Calu3 (cell line): ENCODE measurements around the gene GBP6. TPM values are rescaled to one million over a fixed set of nuclear protein-coding genes. Genes with fewer than 3 reads are reported as not detected.

Experiments
- BruUV-seq: library from RNA; stranded (reverse); fragments of 400-500 nt; replicated peaks from 2 replicates; lab custom pipeline; 2021; lab: Mats Ljungman, UMichigan
- CTCF ChIA-PET: fragments of 300-600 bp; sonication (Branson Sonifier 250); formaldehyde crosslinking; loops from one replicate; lab custom pipeline; 2022; ENCODE audit warnings: antibody characterized with exemption; lab: Charles Lee
- DNase-seq: peaks from one replicate; pipeline ENCODE4 v3.0.0; 2022
- H3K27ac Mint-ChIP-seq: one replicate; pipeline ENCODE4 v1.8.0; 2022; ENCODE audit warnings: mixed read lengths; ENCODE audit not compliant: unreplicated experiment
- H3K27me3 Mint-ChIP-seq: one replicate; pipeline ENCODE4 v1.8.0; 2022; ENCODE audit warnings: mixed read lengths; ENCODE audit not compliant: unreplicated experiment
- H3K36me3 Mint-ChIP-seq: one replicate; pipeline ENCODE4 v1.8.0; 2022; ENCODE audit warnings: mild to moderate bottlenecking, moderate library complexity, mixed read lengths; ENCODE audit not compliant: insufficient read depth, unreplicated experiment
- H3K4me1 Mint-ChIP-seq: one replicate; pipeline ENCODE4 v1.8.0; 2022; ENCODE audit warnings: mild to moderate bottlenecking, low read depth, mixed read lengths; ENCODE audit not compliant: unreplicated experiment
- H3K4me3 Mint-ChIP-seq: one replicate; pipeline ENCODE4 v1.8.0; 2022; ENCODE audit warnings: mild to moderate bottlenecking, low read depth, moderate library complexity, mixed read lengths; ENCODE audit not compliant: unreplicated experiment
- H3K9me3 Mint-ChIP-seq: one replicate; pipeline ENCODE4 v1.8.0; 2022; ENCODE audit warnings: low read depth, mixed read lengths; ENCODE audit not compliant: unreplicated experiment
- intact Hi-C: fragments of 100-400 bp; cut with micrococcal nuclease; formaldehyde crosslinking; loops from one replicate; pipeline ENCODE4 v1.10.0; 2022; ENCODE audit not compliant: unreplicated experiment
- total RNA-seq: library from RNA; stranded (reverse); gene quantifications from 2 replicates; pipeline ENCODE4 v1.2.3, GENCODE V29; 2022
- TF ChIP-seq, protein P1 (sequence below): fragments of 200-600 bp; IDR thresholded peaks from one replicate; pipeline ENCODE4 v1.8.0; 2022; ENCODE audit warnings: antibody characterized with exemption; ENCODE audit not compliant: unreplicated experiment

GBP6 gene
- total RNA-seq, 1 experiment from 2014 or later: 0.12 TPM

DNA sequence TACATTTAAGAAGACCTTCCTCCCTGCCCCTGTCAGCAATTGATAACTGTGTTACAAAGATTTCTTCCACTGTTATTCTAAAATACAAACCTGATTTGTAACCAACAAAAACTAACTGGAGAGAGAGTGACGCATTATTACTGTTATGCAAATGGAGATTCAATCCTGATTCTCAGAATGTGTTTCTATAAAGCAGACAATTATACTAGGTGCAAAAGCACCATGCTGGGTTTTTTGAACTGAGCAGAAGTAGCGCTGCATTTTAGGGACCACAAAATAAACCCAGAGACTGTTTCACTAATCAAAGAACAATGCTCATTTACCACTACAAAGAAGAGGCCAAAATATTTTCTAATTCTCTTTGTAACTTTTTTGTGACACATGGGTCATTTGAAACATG is 13.6 kb upstream of the GBP6 start:
- CTCF ChIA-PET: no interaction called here
- H3K27me3 Mint-ChIP-seq: no peaks in the 10 kb centered on the region
- H3K27ac Mint-ChIP-seq: no peak overlapping the region
- TF ChIP-seq, protein P1, sequence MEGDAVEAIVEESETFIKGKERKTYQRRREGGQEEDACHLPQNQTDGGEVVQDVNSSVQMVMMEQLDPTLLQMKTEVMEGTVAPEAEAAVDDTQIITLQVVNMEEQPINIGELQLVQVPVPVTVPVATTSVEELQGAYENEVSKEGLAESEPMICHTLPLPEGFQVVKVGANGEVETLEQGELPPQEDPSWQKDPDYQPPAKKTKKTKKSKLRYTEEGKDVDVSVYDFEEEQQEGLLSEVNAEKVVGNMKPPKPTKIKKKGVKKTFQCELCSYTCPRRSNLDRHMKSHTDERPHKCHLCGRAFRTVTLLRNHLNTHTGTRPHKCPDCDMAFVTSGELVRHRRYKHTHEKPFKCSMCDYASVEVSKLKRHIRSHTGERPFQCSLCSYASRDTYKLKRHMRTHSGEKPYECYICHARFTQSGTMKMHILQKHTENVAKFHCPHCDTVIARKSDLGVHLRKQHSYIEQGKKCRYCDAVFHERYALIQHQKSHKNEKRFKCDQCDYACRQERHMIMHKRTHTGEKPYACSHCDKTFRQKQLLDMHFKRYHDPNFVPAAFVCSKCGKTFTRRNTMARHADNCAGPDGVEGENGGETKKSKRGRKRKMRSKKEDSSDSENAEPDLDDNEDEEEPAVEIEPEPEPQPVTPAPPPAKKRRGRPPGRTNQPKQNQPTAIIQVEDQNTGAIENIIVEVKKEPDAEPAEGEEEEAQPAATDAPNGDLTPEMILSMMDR: no peak
- intact Hi-C loops: loop anchor here (10.0 kb wide), 1 partner anchor 155 kb away; the partner anchor contains the start of gene GBP4
- H3K4me1 Mint-ChIP-seq: no peaks in the 10 kb centered on the region
- no peaks in the 10 kb centered on the region for H3K9me3 Mint-ChIP-seq
- BruUV-seq: no TSS peak
- DNase-seq: no peak
- H3K36me3 Mint-ChIP-seq: no peaks in the 10 kb centered on the region
- no peak overlapping the region for H3K4me3 Mint-ChIP-seq

DNA sequence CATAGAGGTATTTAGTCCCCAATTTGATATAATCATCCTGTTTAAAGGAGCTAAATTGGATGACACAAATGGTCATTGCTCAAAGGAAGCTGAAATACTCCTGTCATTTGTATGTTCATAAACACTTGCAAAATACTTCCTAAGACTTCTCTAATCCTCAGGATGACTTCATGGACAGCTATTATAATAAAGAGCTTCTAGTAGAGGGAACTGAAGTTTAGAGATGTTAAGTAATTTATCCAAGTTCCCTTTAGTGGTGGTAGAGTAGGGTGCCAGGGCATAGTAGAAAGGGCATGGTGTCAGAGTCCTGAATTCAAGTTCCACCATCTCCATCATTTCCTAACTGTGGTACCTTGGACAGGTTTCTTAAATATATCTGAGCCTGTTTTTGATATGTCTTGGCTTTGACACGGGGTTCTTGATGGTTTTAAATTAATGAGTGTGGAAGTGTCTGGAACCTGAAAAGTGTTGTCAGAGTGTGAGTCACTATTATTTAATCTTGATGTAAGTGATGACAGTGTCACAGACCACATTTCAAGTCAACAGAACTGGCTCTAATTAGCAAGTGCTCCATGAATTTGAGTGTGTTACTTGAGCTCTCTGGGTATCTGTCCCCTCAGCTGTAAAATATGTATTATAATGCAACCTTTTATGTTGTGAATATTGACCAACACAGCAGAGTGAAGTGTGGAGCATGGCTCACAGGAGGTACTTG is 12.1 kb upstream of the GBP6 start:
- no peaks in the 10 kb centered on the region for H3K27me3 Mint-ChIP-seq
- TF ChIP-seq, protein P1: no peak
- no peaks in the 10 kb centered on the region for H3K36me3 Mint-ChIP-seq
- H3K4me1 Mint-ChIP-seq: no peaks in the 10 kb centered on the region
- DNase-seq: no peak
- BruUV-seq: no TSS peak
- no peak overlapping the region for H3K4me3 Mint-ChIP-seq
- CTCF ChIA-PET: no interaction called here
- no peaks in the 10 kb centered on the region for H3K9me3 Mint-ChIP-seq
- intact Hi-C loops: loop anchor here (10.0 kb wide), 1 partner anchor 157 kb away; the partner anchor contains the start of gene GBP4
- no peak overlapping the region for H3K27ac Mint-ChIP-seq

DNA sequence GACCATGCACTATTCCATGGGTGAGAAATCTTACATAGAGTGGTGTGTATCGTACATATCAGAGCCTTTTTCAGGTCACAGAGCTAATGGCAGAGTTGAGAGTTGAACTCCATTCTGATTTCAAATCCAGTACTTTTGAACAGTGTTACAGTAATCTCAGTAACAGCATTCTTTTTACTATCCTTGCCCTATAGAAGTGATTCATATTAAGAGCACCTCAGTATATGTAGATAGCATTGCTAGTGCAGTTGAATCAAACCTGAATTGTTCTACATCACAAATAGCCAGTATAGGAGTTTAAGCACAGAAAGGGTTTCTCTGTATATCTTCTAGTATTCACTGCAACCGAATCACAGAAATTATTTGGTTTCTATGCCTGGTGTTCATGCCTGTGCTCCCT is 11.4 kb upstream of the GBP6 start:
- Mint-ChIP-seq H3K4me1 (no peaks in the 10 kb centered on the region), H3K9me3 (no peaks in the 10 kb centered on the region), H3K27ac (no peak overlapping the region), H3K36me3 (no peaks in the 10 kb centered on the region), H3K27me3 (no peaks in the 10 kb centered on the region), H3K4me3 (no peak overlapping the region)
- no TSS peak for BruUV-seq
- no peak for DNase-seq
- intact Hi-C loops: loop anchor here (10.0 kb wide), 1 partner anchor 158 kb away; the partner anchor contains the start of gene GBP4
- CTCF ChIA-PET: no interaction called here
- TF ChIP-seq, protein P1: no peak

DNA sequence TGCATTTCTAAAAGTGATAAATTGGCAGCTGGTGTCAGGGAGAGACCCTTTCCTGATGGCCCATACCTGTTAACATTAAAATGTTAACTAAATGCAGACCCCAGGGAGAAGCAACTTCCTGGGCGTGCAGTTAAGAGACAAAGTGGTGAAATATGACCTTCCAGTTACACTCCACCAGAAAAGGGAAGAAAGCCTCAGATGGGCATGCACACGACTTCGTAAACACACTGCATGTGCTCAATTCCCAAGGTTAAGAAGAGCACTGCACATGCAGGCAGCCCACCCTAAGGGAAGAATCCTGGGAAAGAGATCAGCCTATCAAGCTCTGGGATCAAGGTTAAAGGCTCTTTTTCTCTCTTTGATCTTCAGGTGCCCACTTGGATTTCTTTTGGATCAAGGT is 9.7 kb upstream of the GBP6 start:
- H3K9me3 Mint-ChIP-seq: no peaks in the 10 kb centered on the region
- no peaks in the 10 kb centered on the region for H3K36me3 Mint-ChIP-seq
- H3K4me1 Mint-ChIP-seq: peaks cover 8% of the 10 kb centered on the region
- no peaks in the 10 kb centered on the region for H3K27me3 Mint-ChIP-seq
- CTCF ChIA-PET: no interaction called here
- no peak overlapping the region for H3K27ac Mint-ChIP-seq
- DNase-seq: no peak
- intact Hi-C loops: loop anchor here (10.0 kb wide), 1 partner anchor 159 kb away; the partner anchor contains the start of gene GBP4
- H3K4me3 Mint-ChIP-seq: no peak overlapping the region
- TF ChIP-seq, protein P1: no peak
- no TSS peak for BruUV-seq
